GM12864 (cell line): ENCODE measurements around the gene PHOSPHO1.
A peak's percentile ranks its signal among the peaks of the same experiment; 100 is the strongest.
"Not testable (repeated sequence)": the region's sequence is repeated elsewhere in the genome, so short reads cannot be mapped to it uniquely, and the experiment has no call there.

ENCODE experiments used
- DNase-seq: peaks from one replicate; pipeline ENCODE4 v3.0.0-alpha.2; 2011; ENCODE audit warnings: low read depth
- H3K4me3 ChIP-seq: 2 replicates; pipeline ENCODE4 v1.5.1; 2011; ENCODE audit warnings: mild to moderate bottlenecking, low read depth, low read length, control low read depth
- TF ChIP-seq, protein P1 (sequence below): IDR thresholded peaks from 2 replicates; pipeline ENCODE4 v1.5.1; 2011; ENCODE audit warnings: low read depth, mild to moderate bottlenecking, moderate library complexity, low read length, control low read depth, inconsistent platforms; ENCODE audit errors: missing control alignments

PHOSPHO1 gene

DNA sequence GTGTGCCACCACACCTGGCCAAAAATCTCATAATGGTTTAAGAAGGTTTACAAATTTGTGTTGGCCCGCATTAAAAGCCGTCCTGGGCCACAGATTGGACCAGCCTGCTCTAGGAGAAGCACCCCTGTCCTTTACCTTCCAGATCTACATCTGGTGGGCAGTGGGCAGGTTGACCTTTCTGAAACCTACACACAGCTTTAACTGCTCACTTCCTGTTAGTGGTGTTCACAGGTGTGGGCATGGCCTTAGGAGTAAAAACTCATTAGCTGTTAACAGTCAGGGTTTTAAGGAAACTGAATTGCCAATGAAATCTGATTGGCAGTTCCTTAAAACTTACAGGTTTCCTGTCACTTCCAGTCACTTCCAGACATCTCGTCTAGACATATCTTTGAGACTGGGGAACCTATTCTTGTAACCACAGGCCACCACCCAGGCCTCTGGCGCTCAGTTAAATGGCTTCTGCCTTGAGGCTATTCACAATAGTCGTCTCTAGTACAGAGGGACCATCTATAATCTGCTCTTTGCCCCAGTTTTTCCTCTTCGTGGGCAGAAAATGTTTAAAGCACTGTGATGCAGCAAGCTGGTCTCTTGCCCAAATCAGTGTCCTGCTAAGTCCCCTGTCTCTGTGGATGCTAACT, 49.5 kb downstream of the PHOSPHO1 start:
- no peak overlapping the region for H3K4me3 ChIP-seq
- DNase-seq = no peak
- TF ChIP-seq, protein P1, sequence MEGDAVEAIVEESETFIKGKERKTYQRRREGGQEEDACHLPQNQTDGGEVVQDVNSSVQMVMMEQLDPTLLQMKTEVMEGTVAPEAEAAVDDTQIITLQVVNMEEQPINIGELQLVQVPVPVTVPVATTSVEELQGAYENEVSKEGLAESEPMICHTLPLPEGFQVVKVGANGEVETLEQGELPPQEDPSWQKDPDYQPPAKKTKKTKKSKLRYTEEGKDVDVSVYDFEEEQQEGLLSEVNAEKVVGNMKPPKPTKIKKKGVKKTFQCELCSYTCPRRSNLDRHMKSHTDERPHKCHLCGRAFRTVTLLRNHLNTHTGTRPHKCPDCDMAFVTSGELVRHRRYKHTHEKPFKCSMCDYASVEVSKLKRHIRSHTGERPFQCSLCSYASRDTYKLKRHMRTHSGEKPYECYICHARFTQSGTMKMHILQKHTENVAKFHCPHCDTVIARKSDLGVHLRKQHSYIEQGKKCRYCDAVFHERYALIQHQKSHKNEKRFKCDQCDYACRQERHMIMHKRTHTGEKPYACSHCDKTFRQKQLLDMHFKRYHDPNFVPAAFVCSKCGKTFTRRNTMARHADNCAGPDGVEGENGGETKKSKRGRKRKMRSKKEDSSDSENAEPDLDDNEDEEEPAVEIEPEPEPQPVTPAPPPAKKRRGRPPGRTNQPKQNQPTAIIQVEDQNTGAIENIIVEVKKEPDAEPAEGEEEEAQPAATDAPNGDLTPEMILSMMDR = no peak

DNA sequence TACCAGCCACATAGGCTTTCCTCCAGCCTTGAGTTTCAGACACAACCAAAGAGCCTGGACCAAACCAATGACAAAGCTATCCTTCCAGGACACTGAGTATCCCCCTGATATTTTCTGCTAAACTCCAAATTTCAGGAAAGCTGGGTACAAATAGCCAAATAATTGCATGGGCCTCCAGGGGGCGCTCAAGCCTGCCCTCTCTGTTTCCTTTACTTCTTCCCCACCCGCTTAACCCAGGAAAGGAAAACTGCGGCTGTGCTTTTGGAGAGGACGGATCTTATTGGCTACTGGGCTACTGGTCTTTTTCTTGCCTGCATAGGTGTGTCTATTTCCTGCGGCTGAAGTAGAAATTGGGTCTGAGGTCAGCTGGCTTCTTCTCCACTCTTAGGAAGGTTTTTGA, 50.3 kb downstream of the PHOSPHO1 start:
- H3K4me3 ChIP-seq = no peak overlapping the region

DNA sequence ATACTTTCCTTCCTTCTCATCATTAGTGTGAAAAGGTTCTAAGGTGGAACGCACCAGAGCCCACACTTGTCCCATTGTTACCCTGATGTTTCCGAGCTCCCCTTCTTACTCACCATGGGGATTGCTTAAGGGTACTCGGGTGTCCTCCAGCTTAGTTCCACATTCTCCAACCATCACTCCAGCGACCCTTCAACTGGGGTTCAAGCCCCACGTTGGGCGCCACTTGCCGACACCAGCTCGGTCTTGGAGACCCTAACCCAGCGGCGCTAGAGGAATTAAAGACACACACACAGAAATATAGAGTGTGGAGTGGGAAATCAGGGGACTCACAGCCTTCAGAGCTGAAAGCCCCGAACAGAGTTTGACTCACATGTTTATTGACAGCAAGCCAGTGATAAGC, 54.6 kb downstream of the PHOSPHO1 start:
- H3K4me3 ChIP-seq, DNase-seq: not testable (repeated sequence)

More for the DNA sequence above, 50.3 kb downstream of the PHOSPHO1 start:
- DNase-seq = no peak
- TF ChIP-seq, protein P1 = peak; percentile 84
